Thyroid gland (tissue), 4 donors: ENCODE data around the gene KCNH1.

Experiments
- POLR2A ChIP-seq, 2 donors: fragments of 450-650 bp; IDR thresholded peaks; one replicate each; pipeline ENCODE4 v1.6.1; 2017; ENCODE audit warnings: antibody characterized with exemption in 2 of 2, mild to moderate bottlenecking in 2 of 2, moderate library complexity in 1 of 2
- TF ChIP-seq, protein P1 (sequence below), 6 experiments: fragments of 200-600 bp in 3 of 6; fragments of 450-650 bp in 3 of 6; sonication (generic) in 3 of 6; IDR thresholded peaks; one replicate each; pipeline ENCODE4 v1.5.1; 2016 to 2019; ENCODE audit warnings: antibody characterized with exemption in 6 of 6, mild to moderate bottlenecking in 2 of 6, inconsistent platforms in 1 of 6, moderate library complexity in 1 of 6

DNA sequence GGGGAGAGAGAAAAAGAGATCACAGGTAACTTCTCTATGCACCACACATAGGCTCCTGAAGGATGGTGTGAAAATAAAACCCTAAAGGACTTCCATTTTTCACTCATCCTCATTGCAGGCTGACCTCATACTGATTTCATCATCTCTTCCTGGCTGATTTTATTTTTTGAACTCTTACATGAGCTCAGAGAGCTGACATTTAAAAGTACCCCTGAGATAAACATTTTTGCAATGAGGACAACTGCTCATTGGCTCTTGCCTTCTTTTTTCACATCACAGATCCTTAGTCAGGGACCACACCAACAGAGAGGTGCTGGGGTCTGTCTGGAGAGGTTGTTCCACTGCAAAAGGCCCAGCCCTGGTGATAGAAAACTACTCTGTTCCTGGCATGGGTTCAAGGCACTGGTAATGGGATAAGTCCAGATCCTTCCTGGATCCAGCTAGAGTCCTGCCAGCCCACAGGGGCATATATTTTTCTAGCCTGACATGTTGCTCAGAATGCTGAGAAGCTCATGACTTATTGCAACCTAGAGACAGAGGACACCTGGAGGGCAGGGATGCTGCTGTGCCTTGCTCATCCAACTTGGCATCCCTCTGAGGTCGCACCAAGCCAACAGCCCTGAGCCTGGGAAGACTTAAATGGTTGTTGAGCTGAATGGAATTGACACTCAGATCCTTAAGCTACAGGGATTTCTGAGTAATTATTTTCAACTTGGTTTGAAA, 445.3 kb downstream of the KCNH1 start:
- no peak for TF ChIP-seq POLR2A (IDR thresholded peaks at IDR 0.05)
- TF ChIP-seq, protein P1, sequence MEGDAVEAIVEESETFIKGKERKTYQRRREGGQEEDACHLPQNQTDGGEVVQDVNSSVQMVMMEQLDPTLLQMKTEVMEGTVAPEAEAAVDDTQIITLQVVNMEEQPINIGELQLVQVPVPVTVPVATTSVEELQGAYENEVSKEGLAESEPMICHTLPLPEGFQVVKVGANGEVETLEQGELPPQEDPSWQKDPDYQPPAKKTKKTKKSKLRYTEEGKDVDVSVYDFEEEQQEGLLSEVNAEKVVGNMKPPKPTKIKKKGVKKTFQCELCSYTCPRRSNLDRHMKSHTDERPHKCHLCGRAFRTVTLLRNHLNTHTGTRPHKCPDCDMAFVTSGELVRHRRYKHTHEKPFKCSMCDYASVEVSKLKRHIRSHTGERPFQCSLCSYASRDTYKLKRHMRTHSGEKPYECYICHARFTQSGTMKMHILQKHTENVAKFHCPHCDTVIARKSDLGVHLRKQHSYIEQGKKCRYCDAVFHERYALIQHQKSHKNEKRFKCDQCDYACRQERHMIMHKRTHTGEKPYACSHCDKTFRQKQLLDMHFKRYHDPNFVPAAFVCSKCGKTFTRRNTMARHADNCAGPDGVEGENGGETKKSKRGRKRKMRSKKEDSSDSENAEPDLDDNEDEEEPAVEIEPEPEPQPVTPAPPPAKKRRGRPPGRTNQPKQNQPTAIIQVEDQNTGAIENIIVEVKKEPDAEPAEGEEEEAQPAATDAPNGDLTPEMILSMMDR (IDR thresholded peaks at IDR 0.05): no peak
